Measurements from ENCODE around the gene NDUFV1. TPM values are rescaled to one million over a fixed set of nuclear protein-coding genes. Genes with fewer than 3 reads are reported as not detected.

NDUFV1 gene
- total RNA-seq, 3 donors from 2014 or later: 159 to 222 (median 186) TPM

DNA sequence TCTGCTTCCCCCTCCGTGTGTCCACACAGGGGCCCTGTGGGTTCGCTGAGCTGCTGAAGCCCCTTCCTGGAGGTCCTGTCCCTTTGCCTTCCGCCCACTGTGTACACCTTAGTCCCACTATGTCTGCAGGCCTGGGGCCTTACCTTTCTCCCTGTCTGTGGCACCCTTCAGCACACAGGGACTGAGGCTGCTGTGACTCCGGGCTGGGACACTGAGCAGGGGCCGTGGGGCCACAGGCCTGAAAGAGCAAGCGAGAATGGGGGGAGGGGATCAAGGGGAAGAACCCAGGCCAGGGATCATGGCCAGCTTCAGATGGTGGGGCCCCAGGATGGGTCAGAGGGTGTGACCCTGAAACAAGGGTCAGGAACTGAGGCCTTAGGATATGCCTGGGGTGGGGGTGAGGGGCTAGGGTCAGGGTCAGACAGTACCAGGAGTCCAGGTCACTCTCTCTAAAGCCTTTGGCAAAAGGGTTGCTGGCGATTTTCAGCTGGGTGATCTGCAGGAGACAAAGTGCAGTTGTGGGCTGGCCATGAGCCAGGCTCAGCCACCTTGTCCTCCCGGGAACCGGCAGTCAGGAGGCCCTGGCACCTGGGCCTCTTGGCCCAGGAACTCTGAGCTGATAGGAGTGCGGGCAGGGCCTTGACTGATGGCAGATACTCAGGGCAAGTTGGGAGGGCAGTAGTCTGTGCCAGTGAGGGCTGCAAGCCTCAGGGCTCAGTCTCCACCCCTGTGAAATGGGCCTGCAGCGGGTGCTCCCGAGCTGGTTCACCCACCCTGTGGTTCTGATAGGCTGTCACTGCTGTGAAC is 25.6 kb downstream of the NDUFV1 start:
- peak in 1 of 2 donors; percentile 55 for DNase-seq (ENCODE audit: low spot score in 2 of 2)
- no peaks in the 10 kb centered on the region for H3K27me3 ChIP-seq
- TF ChIP-seq, protein P1, sequence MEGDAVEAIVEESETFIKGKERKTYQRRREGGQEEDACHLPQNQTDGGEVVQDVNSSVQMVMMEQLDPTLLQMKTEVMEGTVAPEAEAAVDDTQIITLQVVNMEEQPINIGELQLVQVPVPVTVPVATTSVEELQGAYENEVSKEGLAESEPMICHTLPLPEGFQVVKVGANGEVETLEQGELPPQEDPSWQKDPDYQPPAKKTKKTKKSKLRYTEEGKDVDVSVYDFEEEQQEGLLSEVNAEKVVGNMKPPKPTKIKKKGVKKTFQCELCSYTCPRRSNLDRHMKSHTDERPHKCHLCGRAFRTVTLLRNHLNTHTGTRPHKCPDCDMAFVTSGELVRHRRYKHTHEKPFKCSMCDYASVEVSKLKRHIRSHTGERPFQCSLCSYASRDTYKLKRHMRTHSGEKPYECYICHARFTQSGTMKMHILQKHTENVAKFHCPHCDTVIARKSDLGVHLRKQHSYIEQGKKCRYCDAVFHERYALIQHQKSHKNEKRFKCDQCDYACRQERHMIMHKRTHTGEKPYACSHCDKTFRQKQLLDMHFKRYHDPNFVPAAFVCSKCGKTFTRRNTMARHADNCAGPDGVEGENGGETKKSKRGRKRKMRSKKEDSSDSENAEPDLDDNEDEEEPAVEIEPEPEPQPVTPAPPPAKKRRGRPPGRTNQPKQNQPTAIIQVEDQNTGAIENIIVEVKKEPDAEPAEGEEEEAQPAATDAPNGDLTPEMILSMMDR (IDR thresholded peaks at IDR 0.05): no peak
- no peak for TF ChIP-seq POLR2AphosphoS5 (IDR thresholded peaks at IDR 0.05)
- no peak for TF ChIP-seq POLR2A (IDR thresholded peaks at IDR 0.05)
- H3K36me3 ChIP-seq: no peaks in the 10 kb centered on the region
- no peak overlapping the region for H3K27ac ChIP-seq
- intact Hi-C loops (cut with DNase I; ENCODE audit: low total_unique reads): no loop called here
- H3K4me3 ChIP-seq: no peak overlapping the region
- H3K4me1 ChIP-seq: no peaks in the 10 kb centered on the region
- H3K9me3 ChIP-seq: no peaks in the 10 kb centered on the region

- Histone ChIP-seq H3K9me3 (no peaks in the 10 kb centered on the region), H3K4me1 (no peaks in the 10 kb centered on the region), H3K27me3 (no peaks in the 10 kb centered on the region), H3K4me3 (no peak overlapping the region), H3K36me3 (no peaks in the 10 kb centered on the region), H3K27ac (no peak overlapping the region)
- peak in 1 of 2 donors; percentile 48 for DNase-seq (ENCODE audit: low spot score in 2 of 2)
- TF ChIP-seq, protein P1 (IDR thresholded peaks at IDR 0.05): no peak
- TF ChIP-seq POLR2AphosphoS5 (IDR thresholded peaks at IDR 0.05) (no peak), POLR2A (IDR thresholded peaks at IDR 0.05) (no peak)
- intact Hi-C loops (cut with DNase I; ENCODE audit: low total_unique reads): no loop called here
Observed at GRCh38 chr11:67632982-67633755, 26.4 kb downstream of the NDUFV1 start.

GRCh38 chr11:67633758-67634365 is 27.1 kb downstream of the NDUFV1 start:
- peak in 1 of 2 donors; percentile 46 for DNase-seq (ENCODE audit: low spot score in 2 of 2)

GRCh38 chr11:67634366-67635230 is 27.9 kb downstream of the NDUFV1 start:
- H3K36me3 ChIP-seq: no peaks in the 10 kb centered on the region
- H3K4me3 ChIP-seq: no peak overlapping the region
- peaks cover 0 to 8% of the 10 kb centered on the region in 2 donors for H3K27me3 ChIP-seq
- no peak overlapping the region for H3K27ac ChIP-seq
- no peaks in the 10 kb centered on the region for H3K9me3 ChIP-seq
- DNase-seq (ENCODE audit: low spot score in 2 of 2): peak in 1 of 2 donors; percentile 37
- TF ChIP-seq, protein P1 (IDR thresholded peaks at IDR 0.05): no peak
- TF ChIP-seq POLR2AphosphoS5 (IDR thresholded peaks at IDR 0.05) (no peak), POLR2A (IDR thresholded peaks at IDR 0.05) (no peak)
- intact Hi-C loops (cut with DNase I; ENCODE audit: low total_unique reads): no loop called here
- H3K4me1 ChIP-seq: no peaks in the 10 kb centered on the region

More at GRCh38 chr11:67633758-67634365, 27.1 kb downstream of the NDUFV1 start:
- TF ChIP-seq POLR2AphosphoS5 (IDR thresholded peaks at IDR 0.05) (no peak), POLR2A (IDR thresholded peaks at IDR 0.05) (no peak)
- TF ChIP-seq, protein P1 (IDR thresholded peaks at IDR 0.05): no peak
- intact Hi-C loops (cut with DNase I; ENCODE audit: low total_unique reads): no loop called here
- H3K27ac ChIP-seq: no peak overlapping the region
- H3K9me3 ChIP-seq: no peaks in the 10 kb centered on the region
- peaks cover 0 to under 1% of the 10 kb centered on the region in 2 donors for H3K27me3 ChIP-seq
- no peaks in the 10 kb centered on the region for H3K36me3 ChIP-seq
- no peaks in the 10 kb centered on the region for H3K4me1 ChIP-seq
- no peak overlapping the region for H3K4me3 ChIP-seq

Measured in breast epithelium (tissue), 4 donors.